Vagina (tissue), 2 donors: ENCODE data around the gene KRT86. TPM values are rescaled to one million over a fixed set of nuclear protein-coding genes. Genes with fewer than 3 reads are reported as not detected.

Experiments
- DNase-seq, 2 donors: peaks; one replicate each; pipeline ENCODE4 v3.0.0-alpha.2; 2017; ENCODE audit errors: extremely low spot score in 2 of 2
- H3K27ac ChIP-seq: fragments of 200-600 bp; sonication (generic); one replicate; pipeline ENCODE4 v1.5.1; 2019
- H3K27me3 ChIP-seq: fragments of 200-600 bp; sonication (generic); one replicate; pipeline ENCODE4 v1.5.1; 2019
- H3K36me3 ChIP-seq, 2 donors: fragments of 200-600 bp; sonication (generic); one replicate each; pipeline ENCODE4 v1.5.1; 2017 to 2019
- H3K4me1 ChIP-seq: fragments of 200-600 bp; sonication (generic); one replicate; pipeline ENCODE4 v1.5.1; 2019
- H3K4me3 ChIP-seq, 2 donors: fragments of 200-600 bp; sonication (generic); 1 replicate in 1 of 2; 2 replicates in 1 of 2; pipeline ENCODE4 v1.5.1; 2016 to 2019
- H3K9me3 ChIP-seq: fragments of 200-600 bp; sonication (generic); one replicate; pipeline ENCODE4 v1.5.1; 2019
- POLR2A ChIP-seq, 2 donors: fragments of 450-650 bp; IDR thresholded peaks; one replicate each; pipeline ENCODE4 v1.6.1; 2017; ENCODE audit warnings: antibody characterized with exemption in 2 of 2, mild to moderate bottlenecking in 2 of 2, moderate library complexity in 2 of 2
- POLR2AphosphoS5 ChIP-seq, 2 donors: sonication (generic); formaldehyde crosslinking; IDR thresholded peaks; one replicate each; pipeline ENCODE4 v1.9.0; 2017; ENCODE audit warnings: antibody characterized with exemption in 2 of 2, mild to moderate bottlenecking in 2 of 2, low read depth in 1 of 2; ENCODE audit not compliant: insufficient read depth in 1 of 2
- intact Hi-C: fragments of 100-400 bp; cut with DNase I; formaldehyde crosslinking; loops from one replicate; pipeline ENCODE4 v1.15.1; 2023
- total RNA-seq: library from RNA; depleted of rRNA; stranded (reverse); fragments of >200 nt; gene quantifications from one replicate; pipeline ENCODE4 v1.2.3, GENCODE V29; 2016
- TF ChIP-seq, protein P1 (sequence below), 3 experiments: fragments of 450-650 bp in 2 of 3; fragments of 200-600 bp in 1 of 3; sonication (generic) in 1 of 3; IDR thresholded peaks; one replicate each; pipeline ENCODE4 v1.5.1; 2017 to 2019; ENCODE audit warnings: antibody characterized with exemption in 3 of 3, mild to moderate bottlenecking in 2 of 3, moderate library complexity in 2 of 3

Gene KRT86
- total RNA-seq, 1 donor from 2014 or later = not detected

- Histone ChIP-seq H3K27me3 (no peaks in the 10 kb centered on the region), H3K9me3 (no peaks in the 10 kb centered on the region), H3K36me3 (no peaks in the 10 kb centered on the region), H3K4me3 (no peak overlapping the region), H3K4me1 (peaks cover 11% of the 10 kb centered on the region), H3K27ac (no peak overlapping the region)
- intact Hi-C loops = no loop called here
- DNase-seq = no peak
- TF ChIP-seq POLR2AphosphoS5 (IDR thresholded peaks at IDR 0.05; ENCODE audit: insufficient read depth in 1 of 2, low read depth in 1 of 2) (no peak), POLR2A (IDR thresholded peaks at IDR 0.05) (no peak)
- TF ChIP-seq, protein P1, sequence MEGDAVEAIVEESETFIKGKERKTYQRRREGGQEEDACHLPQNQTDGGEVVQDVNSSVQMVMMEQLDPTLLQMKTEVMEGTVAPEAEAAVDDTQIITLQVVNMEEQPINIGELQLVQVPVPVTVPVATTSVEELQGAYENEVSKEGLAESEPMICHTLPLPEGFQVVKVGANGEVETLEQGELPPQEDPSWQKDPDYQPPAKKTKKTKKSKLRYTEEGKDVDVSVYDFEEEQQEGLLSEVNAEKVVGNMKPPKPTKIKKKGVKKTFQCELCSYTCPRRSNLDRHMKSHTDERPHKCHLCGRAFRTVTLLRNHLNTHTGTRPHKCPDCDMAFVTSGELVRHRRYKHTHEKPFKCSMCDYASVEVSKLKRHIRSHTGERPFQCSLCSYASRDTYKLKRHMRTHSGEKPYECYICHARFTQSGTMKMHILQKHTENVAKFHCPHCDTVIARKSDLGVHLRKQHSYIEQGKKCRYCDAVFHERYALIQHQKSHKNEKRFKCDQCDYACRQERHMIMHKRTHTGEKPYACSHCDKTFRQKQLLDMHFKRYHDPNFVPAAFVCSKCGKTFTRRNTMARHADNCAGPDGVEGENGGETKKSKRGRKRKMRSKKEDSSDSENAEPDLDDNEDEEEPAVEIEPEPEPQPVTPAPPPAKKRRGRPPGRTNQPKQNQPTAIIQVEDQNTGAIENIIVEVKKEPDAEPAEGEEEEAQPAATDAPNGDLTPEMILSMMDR (IDR thresholded peaks at IDR 0.05) = no peak
Observed at GRCh38 chr12:52254180-52254964, 20.1 kb upstream of the KRT86 start.

- Histone ChIP-seq H3K27me3 (no peaks in the 10 kb centered on the region), H3K4me3 (no peak overlapping the region), H3K9me3 (no peaks in the 10 kb centered on the region), H3K36me3 (no peaks in the 10 kb centered on the region), H3K4me1 (peaks cover 10% of the 10 kb centered on the region), H3K27ac (no peak overlapping the region)
- DNase-seq = no peak
- intact Hi-C loops = no loop called here
- no peak for TF ChIP-seq POLR2A (IDR thresholded peaks at IDR 0.05)
- TF ChIP-seq, protein P1 (IDR thresholded peaks at IDR 0.05) = no peak
- TF ChIP-seq POLR2AphosphoS5 (IDR thresholded peaks at IDR 0.05; ENCODE audit: insufficient read depth in 1 of 2, low read depth in 1 of 2) = no peak
Observed at GRCh38 chr12:52254965-52255751, 19.3 kb upstream of the KRT86 start.

DNA sequence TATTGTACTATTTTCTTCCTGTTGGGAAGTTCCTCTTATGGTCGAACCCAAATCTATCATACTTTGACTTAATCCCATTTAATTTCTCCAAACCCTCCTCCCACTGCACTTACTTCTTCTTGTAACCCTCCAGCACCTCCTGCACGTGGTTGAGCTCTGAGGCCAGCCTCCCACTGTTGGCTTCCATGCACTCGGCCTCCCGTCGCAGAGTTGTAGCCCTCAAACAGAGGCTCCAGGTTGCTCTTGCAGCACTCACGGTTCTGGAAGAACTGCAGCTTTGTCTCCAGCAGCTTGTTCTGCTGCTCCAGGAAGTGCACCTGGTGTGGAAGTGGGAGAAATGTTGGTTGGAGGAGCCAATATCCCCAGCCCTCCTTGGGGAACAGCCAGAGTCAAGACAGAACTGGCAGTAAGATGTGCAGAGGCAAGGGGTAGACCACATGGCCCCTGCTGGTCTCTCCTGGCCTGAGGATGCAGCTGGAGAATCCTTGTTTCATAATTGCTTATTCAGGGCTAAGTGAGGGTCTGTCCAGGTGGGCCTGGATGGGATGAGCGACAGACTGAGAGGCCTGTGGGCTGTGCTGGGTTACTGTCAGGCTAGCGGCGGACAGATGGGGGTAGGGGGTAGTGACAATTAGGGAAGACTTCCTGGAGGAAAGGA lies 18.4 kb upstream of the KRT86 start:
- H3K27me3 ChIP-seq = no peaks in the 10 kb centered on the region
- peaks cover 10% of the 10 kb centered on the region for H3K4me1 ChIP-seq
- DNase-seq = no peak
- no peaks in the 10 kb centered on the region for H3K36me3 ChIP-seq
- H3K4me3 ChIP-seq = no peak overlapping the region
- H3K9me3 ChIP-seq = no peaks in the 10 kb centered on the region
- no peak for TF ChIP-seq POLR2AphosphoS5 (IDR thresholded peaks at IDR 0.05; ENCODE audit: insufficient read depth in 1 of 2, low read depth in 1 of 2)
- TF ChIP-seq POLR2A (IDR thresholded peaks at IDR 0.05) = no peak
- TF ChIP-seq, protein P1 (IDR thresholded peaks at IDR 0.05) = no peak
- no peak overlapping the region for H3K27ac ChIP-seq
- intact Hi-C loops = no loop called here

DNA sequence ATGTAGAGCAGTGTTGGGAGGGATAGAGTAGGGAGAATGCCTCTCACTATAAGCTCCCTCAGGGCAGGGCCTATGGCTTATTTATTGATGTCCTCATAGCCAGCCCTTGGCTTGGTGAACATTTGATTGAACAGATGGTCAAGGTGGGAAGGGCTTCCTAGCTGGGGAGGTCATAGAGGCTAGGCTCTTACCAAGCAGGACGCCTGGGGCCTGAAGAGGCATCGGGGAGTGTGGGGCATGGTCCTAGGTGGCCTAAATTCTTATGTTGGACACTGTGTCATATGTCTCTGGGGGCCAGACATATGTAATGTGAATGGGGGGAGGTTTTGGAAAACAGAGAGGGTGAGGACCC lies 17.9 kb upstream of the KRT86 start:
- Histone ChIP-seq H3K27ac (no peak overlapping the region), H3K4me3 (no peak overlapping the region), H3K9me3 (no peaks in the 10 kb centered on the region), H3K4me1 (peaks cover 10% of the 10 kb centered on the region), H3K27me3 (no peaks in the 10 kb centered on the region), H3K36me3 (no peaks in the 10 kb centered on the region)
- no peak for TF ChIP-seq POLR2AphosphoS5 (IDR thresholded peaks at IDR 0.05; ENCODE audit: insufficient read depth in 1 of 2, low read depth in 1 of 2)
- TF ChIP-seq, protein P1 (IDR thresholded peaks at IDR 0.05) = no peak
- no peak for TF ChIP-seq POLR2A (IDR thresholded peaks at IDR 0.05)
- DNase-seq = no peak
- intact Hi-C loops = no loop called here
